Left lung (tissue), 10 donors: ENCODE measurements around the gene TMEM135. TPM values are rescaled to one million over a fixed set of nuclear protein-coding genes. Genes with fewer than 3 reads are reported as not detected.

Experiments used
- ATAC-seq: fragments of 200-7000 bp; cut with Tn5 transposase; one replicate; pipeline ENCODE4 v1.9.1; 2020; ENCODE audit warnings: moderate library complexity
- DNase-seq, 4 donors: peaks; one replicate each; pipeline ENCODE4 v3.0.0-alpha.2; 2013 to 2020
- H3K27ac ChIP-seq, 2 donors: fragments of 200-600 bp; sonication (generic) in 1 of 2; one replicate each; pipeline versions ENCODE4 v1.5.0 to v1.8.0; 2020 to 2021
- H3K27me3 ChIP-seq, 2 donors: fragments of 200-600 bp; sonication (generic) in 1 of 2; one replicate each; pipeline versions ENCODE4 v1.5.0 to v1.8.0; 2020 to 2021
- H3K36me3 ChIP-seq, 2 donors: fragments of 200-600 bp; sonication (generic) in 1 of 2; one replicate each; pipeline versions ENCODE4 v1.5.0 to v1.8.0; 2020 to 2021
- H3K4me1 ChIP-seq, 2 donors: fragments of 200-600 bp; one replicate each; pipeline ENCODE4 v1.8.0; 2021
- H3K4me3 ChIP-seq, 2 donors: fragments of 200-600 bp; sonication (generic) in 1 of 2; one replicate each; pipeline versions ENCODE4 v1.5.0 to v1.8.0; 2020 to 2021; ENCODE audit warnings: mild to moderate bottlenecking in 1 of 2
- H3K9me3 ChIP-seq, 2 donors: fragments of 200-600 bp; sonication (generic) in 1 of 2; one replicate each; pipeline versions ENCODE4 v1.5.0 to v1.8.0; 2020 to 2021
- CTCF ChIP-seq, 2 donors: fragments of 200-600 bp; sonication (generic) in 1 of 2; IDR thresholded peaks; one replicate each; pipeline versions ENCODE4 v1.5.0 to v1.8.0; 2021; ENCODE audit warnings: antibody characterized with exemption in 2 of 2
- intact Hi-C, 2 donors: fragments of 100-400 bp; cut with DNase I; formaldehyde crosslinking; loops; one replicate each; pipeline versions ENCODE4 v1.11.2 to v1.14.2; 2022
- polyA plus RNA-seq, 6 donors: library from polyadenylated mRNA; unstranded; fragments of 120-200 nt; gene quantifications; one replicate each; pipeline ENCODE4 v1.2.1, GENCODE V29; 2013; ENCODE audit not compliant: insufficient read length in 6 of 6
- total RNA-seq, 2 donors: library from RNA; stranded (reverse); fragmentation: NEBNext Ultra II Directional; extraction: Animal tissue kit (Norgen Biotek cat#: 25700); gene quantifications; one replicate each; pipeline ENCODE4 v1.2.1, GENCODE V29; 2021
- donor health status: DM: no; HTN: yes; CAD: no.
- donor health status: DM: no; HTN: no; CAD: no.

TMEM135 gene
- total and polyA plus RNA-seq, 8 donors, result 21.3 to 33.4 (median 27.2) TPM

- TF ChIP-seq CTCF (IDR thresholded peaks at IDR 0.05), result no peak
- Histone ChIP-seq H3K4me3 (no peak overlapping the region), H3K27ac (no peak overlapping the region), H3K27me3 (no peaks in the 10 kb centered on the region), H3K9me3 (no peaks in the 10 kb centered on the region), H3K36me3 (no peaks in the 10 kb centered on the region), H3K4me1 (no peaks in the 10 kb centered on the region)
- DNase-seq (no peak), ATAC-seq (no peak)
- intact Hi-C loops, result no loop called here
These were observed 20.0 kb downstream of the TMEM135 start for GRCh38 chr11:87057749-87058148.

GRCh38 chr11:87059596-87060390 is 22.1 kb downstream of the TMEM135 start:
- DNase-seq (peak in 2 of 4 donors; percentile 19 to 37), ATAC-seq (no peak)
- no peak for TF ChIP-seq CTCF (IDR thresholded peaks at IDR 0.05)
- intact Hi-C loops, result no loop called here
- no peak overlapping the region for H3K4me3 ChIP-seq
- H3K4me1 ChIP-seq, result no peaks in the 10 kb centered on the region
- H3K27ac ChIP-seq, result no peak overlapping the region
- no peaks in the 10 kb centered on the region for H3K27me3 ChIP-seq
- no peaks in the 10 kb centered on the region for H3K9me3 ChIP-seq
- H3K36me3 ChIP-seq, result no peaks in the 10 kb centered on the region

GRCh38 chr11:87061766-87062165 is 24.0 kb downstream of the TMEM135 start:
- intact Hi-C loops, result no loop called here
- H3K36me3 ChIP-seq, result no peaks in the 10 kb centered on the region
- ATAC-seq (no peak), DNase-seq (no peak)
- no peaks in the 10 kb centered on the region for H3K27me3 ChIP-seq
- no peaks in the 10 kb centered on the region for H3K4me1 ChIP-seq
- no peak for TF ChIP-seq CTCF (IDR thresholded peaks at IDR 0.05)
- H3K4me3 ChIP-seq, result no peak overlapping the region
- H3K27ac ChIP-seq, result no peak overlapping the region
- no peaks in the 10 kb centered on the region for H3K9me3 ChIP-seq

- no peak for TF ChIP-seq CTCF (IDR thresholded peaks at IDR 0.05)
- Histone ChIP-seq H3K9me3 (no peaks in the 10 kb centered on the region), H3K27ac (no peak overlapping the region), H3K36me3 (no peaks in the 10 kb centered on the region), H3K4me3 (no peak overlapping the region), H3K4me1 (no peaks in the 10 kb centered on the region), H3K27me3 (no peaks in the 10 kb centered on the region)
- intact Hi-C loops, result no loop called here
- DNase-seq (no peak), ATAC-seq (no peak)
These were observed 26.2 kb downstream of the TMEM135 start for GRCh38 chr11:87063982-87064381.

- Histone ChIP-seq H3K9me3 (no peaks in the 10 kb centered on the region), H3K36me3 (peaks cover 0 to 27% of the 10 kb centered on the region in 2 donors), H3K4me1 (no peaks in the 10 kb centered on the region), H3K27me3 (no peaks in the 10 kb centered on the region), H3K4me3 (no peak overlapping the region), H3K27ac (no peak overlapping the region)
- TF ChIP-seq CTCF (IDR thresholded peaks at IDR 0.05), result no peak
- ATAC-seq (no peak), DNase-seq (no peak)
- intact Hi-C loops, result no loop called here
These were observed 35.1 kb downstream of the TMEM135 start for GRCh38 chr11:87072787-87073186.
